ENCODE data around the gene PEX14. TPM values are rescaled to one million over a fixed set of nuclear protein-coding genes. Genes with fewer than 3 reads are reported as not detected.

Gene PEX14
- total RNA-seq, 2 donors from 2014 or later = 19.5 to 29.3 TPM

GRCh38 chr1:10658396-10659066 is 183.8 kb downstream of the PEX14 start:
- Histone ChIP-seq H3K9me3 (no peaks in the 10 kb centered on the region), H3K27ac (no peak overlapping the region), H3K9ac (ENCODE audit: low read depth in 2 of 2, low read length in 2 of 2) (no peak overlapping the region), H3K27me3 (no peaks in the 10 kb centered on the region), H3K4me3 (no peak overlapping the region), H3K36me3 (no peaks in the 10 kb centered on the region), H3K4me1 (no peaks in the 10 kb centered on the region)
- intact Hi-C loops (cut with DNase I) = no loop called here
- no peak for DNase-seq
- TF ChIP-seq CTCF (IDR thresholded peaks at IDR 0.05) = no peak

DNA sequence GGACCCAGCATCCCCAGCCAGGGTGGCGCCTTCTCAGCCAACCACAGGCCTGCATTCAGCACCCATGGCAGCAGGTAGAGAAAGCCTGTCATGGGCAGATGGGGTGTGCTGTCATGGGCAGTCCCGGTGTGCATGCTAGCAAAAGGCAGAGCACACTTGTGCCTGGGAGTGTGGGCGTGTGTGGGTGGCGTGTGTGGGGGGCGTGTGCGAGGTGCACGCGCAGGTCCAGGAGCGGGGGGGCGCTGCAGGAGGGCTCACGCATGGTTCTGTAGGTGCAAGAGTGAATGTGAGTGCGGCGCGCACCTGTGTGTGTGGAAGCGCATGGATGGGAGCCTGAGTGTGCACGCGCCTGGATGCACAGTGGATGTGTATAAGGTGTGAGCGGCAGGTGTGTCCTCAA is 184.5 kb downstream of the PEX14 start:
- Histone ChIP-seq H3K36me3 (no peaks in the 10 kb centered on the region), H3K27me3 (no peaks in the 10 kb centered on the region), H3K9ac (ENCODE audit: low read depth in 2 of 2, low read length in 2 of 2) (no peak overlapping the region), H3K9me3 (no peaks in the 10 kb centered on the region), H3K4me1 (no peaks in the 10 kb centered on the region), H3K4me3 (no peak overlapping the region), H3K27ac (no peak overlapping the region)
- DNase-seq = no peak
- no peak for TF ChIP-seq CTCF (IDR thresholded peaks at IDR 0.05)
- intact Hi-C loops (cut with DNase I) = no loop called here

GRCh38 chr1:10659646-10660540 is 185.1 kb downstream of the PEX14 start:
- Histone ChIP-seq H3K9me3 (no peaks in the 10 kb centered on the region), H3K9ac (ENCODE audit: low read depth in 2 of 2, low read length in 2 of 2) (no peak overlapping the region), H3K4me1 (no peaks in the 10 kb centered on the region), H3K36me3 (no peaks in the 10 kb centered on the region), H3K4me3 (no peak overlapping the region), H3K27me3 (no peaks in the 10 kb centered on the region), H3K27ac (no peak overlapping the region)
- intact Hi-C loops (cut with DNase I) = no loop called here
- no peak for TF ChIP-seq CTCF (IDR thresholded peaks at IDR 0.05)
- no peak for DNase-seq

DNA sequence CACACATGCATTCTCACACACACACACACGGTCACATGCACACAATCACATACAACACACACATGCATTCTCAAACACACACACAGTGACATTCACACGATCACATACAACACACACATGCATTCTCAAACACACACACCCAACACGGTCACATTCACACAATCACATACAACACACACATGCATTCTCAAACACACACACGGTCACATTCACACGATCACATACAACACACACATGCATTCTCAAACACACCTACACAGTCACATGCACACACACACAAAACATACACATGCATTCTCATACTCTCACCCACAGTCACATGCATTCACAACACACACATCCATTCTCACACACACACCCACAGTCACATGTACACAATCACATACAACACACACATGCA is 186.7 kb downstream of the PEX14 start:
- no peak overlapping the region for H3K27ac ChIP-seq

More for the DNA sequence above, 186.7 kb downstream of the PEX14 start:
- intact Hi-C loops (cut with DNase I) = no loop called here
- Histone ChIP-seq H3K9ac (ENCODE audit: low read depth in 2 of 2, low read length in 2 of 2) (no peak overlapping the region), H3K27me3 (no peaks in the 10 kb centered on the region), H3K9me3 (no peaks in the 10 kb centered on the region), H3K36me3 (no peaks in the 10 kb centered on the region), H3K4me3 (no peak overlapping the region), H3K4me1 (no peaks in the 10 kb centered on the region)
- no peak for TF ChIP-seq CTCF (IDR thresholded peaks at IDR 0.05)
- DNase-seq = no peak

All from colonic mucosa (tissue), 4 donors.